AG04449 (cell line): ENCODE measurements around the gene DGLUCY.
A peak's percentile ranks its signal among the peaks of the same experiment; 100 is the strongest.

Experiments
- CTCF ChIA-PET: fragments of 350-600 bp; formaldehyde crosslinking; extraction: SDS; loops from one replicate; lab custom pipeline; 2021; ENCODE audit warnings: antibody characterized with exemption; lab: Yijun Ruan, JAX
- POLR2A ChIA-PET: fragments of 400-600, 350-600 bp; formaldehyde crosslinking; extraction: SDS; loops from one replicate; lab custom pipeline; 2020; ENCODE audit warnings: antibody characterized with exemption, inconsistent platforms; lab: Yijun Ruan, JAX
- DNase-seq: peaks from one replicate; pipeline ENCODE4 v3.0.0-alpha.2; 2010; ENCODE audit warnings: low read depth, low spot score
- H3K4me3 ChIP-seq: 2 replicates; pipeline ENCODE4 v1.5.1; 2011; ENCODE audit warnings: low read depth, mild to moderate bottlenecking, control low read depth, low read length
- CTCF ChIP-seq: IDR thresholded peaks from one replicate; pipeline ENCODE4 v1.5.1; 2011; ENCODE audit warnings: mild to moderate bottlenecking, moderate library complexity, low read length, control low read depth, inconsistent platforms; ENCODE audit not compliant: insufficient read depth; ENCODE audit errors: missing control alignments

Gene DGLUCY

GRCh38 chr14:91246051-91246852 is 132.4 kb downstream of the DGLUCY start:
- TF ChIP-seq CTCF = no peak
- ChIA-PET POLR2A (no interaction called here), CTCF (interaction anchor here (0.8 to 1.7 kb wide), 3 partner anchors 69 to 350 kb away, joined by 3 to 5 read pairs (median 5); no protein-coding TSS in a partner anchor)
- no peak for DNase-seq
- no peak overlapping the region for H3K4me3 ChIP-seq

DNA sequence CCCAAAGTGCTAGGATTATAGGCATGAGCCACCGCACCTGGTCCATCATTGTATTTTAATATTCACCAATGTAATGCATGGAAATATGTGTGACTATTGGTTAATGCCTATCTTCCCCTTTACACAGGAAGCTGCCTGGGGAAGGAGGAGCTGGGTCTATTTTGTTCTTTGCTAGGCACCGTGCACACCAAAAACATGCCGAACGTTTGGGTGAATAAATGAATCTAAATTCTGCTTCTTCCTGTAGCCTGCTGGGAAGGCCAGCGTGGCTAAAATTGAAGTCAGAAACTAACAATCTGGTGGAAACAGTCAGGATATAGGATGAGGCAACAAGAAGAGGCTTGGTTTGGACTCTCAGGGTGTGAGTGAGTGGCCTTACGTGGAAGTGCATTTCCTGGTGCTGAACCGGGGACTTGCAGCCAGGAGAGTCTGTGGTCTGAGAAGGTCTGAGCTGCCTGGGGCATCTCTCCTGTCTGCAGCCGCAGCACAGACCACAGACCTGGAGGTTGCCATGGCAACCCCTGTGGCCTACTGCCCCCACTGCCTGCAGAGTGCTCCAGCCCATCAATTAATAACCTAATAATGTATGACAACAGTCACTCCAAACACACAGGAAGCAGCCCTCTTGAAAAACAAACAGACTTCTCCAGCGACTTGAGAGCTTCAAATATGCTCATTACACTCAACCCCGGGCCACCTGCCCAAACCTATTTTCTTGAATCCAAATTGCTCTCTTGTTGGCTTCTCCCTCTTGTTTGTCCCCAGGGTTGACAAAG is 136.2 kb downstream of the DGLUCY start:
- DNase-seq = no peak
- ChIA-PET POLR2A (interaction anchor here (1.2 kb wide), 1 partner anchor 13 kb away, joined by 3 read pairs; no protein-coding TSS in a partner anchor), CTCF (interaction anchor here (1.1 to 1.5 kb wide), 2 partner anchors 15 to 73 kb away, joined by 3 to 4 read pairs; no protein-coding TSS in a partner anchor)
- no peak overlapping the region for H3K4me3 ChIP-seq
- TF ChIP-seq CTCF = no peak

GRCh38 chr14:91250912-91251311 is 137.0 kb downstream of the DGLUCY start:
- no peak for DNase-seq
- no peak overlapping the region for H3K4me3 ChIP-seq
- ChIA-PET POLR2A (no interaction called here), CTCF (no interaction called here)
- no peak for TF ChIP-seq CTCF

GRCh38 chr14:91252871-91253794 is 139.3 kb downstream of the DGLUCY start:
- CTCF ChIA-PET = interaction anchor here (0.7 kb wide), 1 partner anchor 10 kb away, joined by 3 read pairs; no protein-coding TSS in a partner anchor

DNA sequence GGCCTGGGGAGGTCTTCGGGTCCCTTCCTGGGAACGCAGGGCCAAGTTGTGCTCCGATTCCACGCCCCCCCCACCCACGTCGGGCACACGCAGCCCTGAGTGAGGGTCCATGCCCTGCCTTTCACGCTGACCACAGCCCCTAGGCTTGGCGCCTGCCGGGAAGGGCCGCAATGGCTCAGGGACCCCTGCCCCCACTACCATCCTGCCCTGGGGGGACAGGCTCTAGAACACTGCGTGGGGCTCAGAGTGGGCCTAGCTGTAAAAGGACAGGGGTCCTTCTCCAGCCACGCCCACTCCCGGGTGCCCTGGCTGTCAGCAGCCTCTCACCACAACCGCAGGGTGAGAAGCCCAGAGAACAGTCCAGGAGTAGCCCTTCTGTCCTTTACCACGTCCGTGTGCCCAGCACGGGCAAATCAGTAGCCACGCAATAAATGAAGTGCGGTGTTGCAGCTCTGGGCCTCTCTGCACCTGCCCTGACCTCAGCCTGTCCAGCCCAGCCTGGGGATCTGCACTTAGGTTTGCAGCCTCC is 140.0 kb downstream of the DGLUCY start:
- no peak for TF ChIP-seq CTCF
- peak overlapping the region; percentile 56 for H3K4me3 ChIP-seq
- POLR2A ChIA-PET = no interaction called here
- CTCF ChIA-PET = no interaction called here
- no peak for DNase-seq

More at GRCh38 chr14:91252871-91253794, 139.3 kb downstream of the DGLUCY start:
- POLR2A ChIA-PET = no interaction called here
- DNase-seq = no peak
- TF ChIP-seq CTCF = peak; percentile 30
- peak overlapping the region; percentile 56 for H3K4me3 ChIP-seq
